HL-60 (cell line): ENCODE measurements around the gene PHKA1.

Source experiments
- CTCF ChIP-seq: IDR thresholded peaks from one replicate; pipeline ENCODE4 v1.5.1; 2011; ENCODE audit warnings: low read length, control low read depth, inconsistent platforms; ENCODE audit not compliant: insufficient read depth
- GABPA ChIP-seq: IDR thresholded peaks from 2 replicates; pipeline ENCODE4 v1.6.1; 2012; ENCODE audit warnings: low read depth
- POLR2AphosphoS5 ChIP-seq: IDR thresholded peaks from 2 replicates; pipeline ENCODE4 v1.6.1; 2012; ENCODE audit warnings: low read depth
- REST ChIP-seq: IDR thresholded peaks from 2 replicates; pipeline ENCODE4 v1.6.1; 2012; ENCODE audit warnings: low read depth; ENCODE audit not compliant: insufficient replicate concordance
- SPI1 ChIP-seq: IDR thresholded peaks from 2 replicates; pipeline ENCODE4 v1.6.1; 2012; ENCODE audit warnings: low read depth, mild to moderate bottlenecking, borderline replicate concordance

DNA sequence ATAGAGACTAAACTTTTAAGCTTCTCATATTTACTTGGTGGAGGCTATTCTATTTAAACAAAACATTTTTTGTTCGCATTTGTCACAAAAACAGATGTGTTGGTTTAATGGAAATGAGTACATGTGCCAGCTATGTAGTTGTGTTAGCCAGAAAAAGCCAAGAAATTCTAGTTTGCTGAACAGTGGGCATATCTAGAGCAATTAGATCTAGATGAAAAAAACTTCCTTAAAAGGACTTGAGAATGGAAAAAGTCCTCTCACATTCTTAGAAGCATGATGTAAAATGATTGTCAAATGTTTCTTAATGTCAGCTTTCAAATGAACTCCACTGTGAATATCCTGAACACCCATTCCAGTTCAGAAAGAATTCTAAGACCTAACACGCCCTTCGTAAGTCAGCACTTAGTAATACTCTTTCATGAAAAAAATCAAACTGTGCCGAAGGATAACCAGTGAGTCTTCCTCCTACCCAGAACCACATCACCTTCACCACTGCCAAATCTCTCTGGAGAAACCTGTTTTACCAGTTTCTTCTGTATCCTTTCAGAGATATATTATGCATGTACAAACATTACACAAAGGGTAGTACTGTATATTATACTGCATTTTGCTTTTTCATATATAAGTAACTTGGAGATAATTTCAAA lies 28.2 kb downstream of the PHKA1 start:
- TF ChIP-seq CTCF (no peak), POLR2AphosphoS5 (no peak), REST (no peak), GABPA (no peak), SPI1 (no peak)
